Gastroesophageal sphincter (tissue), 3 donors: Measurements from ENCODE around the gene FRMD4B.

ENCODE experiments used
- CTCF ChIP-seq, 4 experiments: fragments of 200-600 bp in 2 of 4; fragments of 450-650 bp in 2 of 4; sonication (generic) in 1 of 4; IDR thresholded peaks; one replicate each; pipeline ENCODE4 v1.5.1; 2017 to 2019; ENCODE audit warnings: antibody characterized with exemption in 4 of 4, mild to moderate bottlenecking in 2 of 4, moderate library complexity in 2 of 4
- EP300 ChIP-seq: sonication (generic); formaldehyde crosslinking; IDR thresholded peaks from one replicate; pipeline ENCODE4 v1.6.1; 2017; ENCODE audit warnings: antibody characterized with exemption, mild to moderate bottlenecking
- POLR2A ChIP-seq, 2 donors: fragments of 450-650 bp; IDR thresholded peaks; one replicate each; pipeline ENCODE4 v1.6.1; 2017; ENCODE audit warnings: antibody characterized with exemption in 2 of 2, mild to moderate bottlenecking in 2 of 2, moderate library complexity in 1 of 2

GRCh38 chr3:69254351-69254750 lies 131.5 kb downstream of the FRMD4B start:
- TF ChIP-seq CTCF (IDR thresholded peaks at IDR 0.05) (no peak), POLR2A (IDR thresholded peaks at IDR 0.05) (no peak), EP300 (no peak)
